Nephron (organoid): ENCODE data around the gene PANK1.
A peak's percentile ranks its signal among the peaks of the same experiment; 100 is the strongest.

ENCODE experiments used
- H3K27ac Mint-ChIP-seq, 3 experiments: 2 replicates each; pipeline ENCODE4 v1.8.0; 2020; ENCODE audit warnings: mixed read lengths in 3 of 3, mild to moderate bottlenecking in 2 of 3, moderate library complexity in 1 of 3
- H3K27me3 Mint-ChIP-seq: 2 replicates; pipeline ENCODE4 v1.8.0; 2021; ENCODE audit warnings: low read depth, mild to moderate bottlenecking, moderate library complexity, mixed read lengths
- H3K36me3 Mint-ChIP-seq: 2 replicates; pipeline ENCODE4 v1.8.0; 2020; ENCODE audit warnings: low read depth, mixed read lengths
- H3K4me1 Mint-ChIP-seq: 2 replicates; pipeline ENCODE4 v1.8.0; 2020; ENCODE audit warnings: mixed read lengths
- H3K4me3 Mint-ChIP-seq, 3 experiments: 2 replicates each; pipeline ENCODE4 v1.8.0; 2020; ENCODE audit warnings: mild to moderate bottlenecking in 3 of 3, mixed read lengths in 3 of 3, moderate library complexity in 2 of 3
- H3K9me3 Mint-ChIP-seq: 2 replicates; pipeline ENCODE4 v1.8.0; 2020; ENCODE audit warnings: mixed read lengths
- TF ChIP-seq, protein P1 (sequence below), 3 experiments: fragments of 200-600 bp; sonication (generic); IDR thresholded peaks; one replicate each; pipeline ENCODE4 v1.5.0; 2021; ENCODE audit warnings: antibody characterized with exemption in 3 of 3; ENCODE audit not compliant: unreplicated experiment in 3 of 3

PANK1 gene

DNA sequence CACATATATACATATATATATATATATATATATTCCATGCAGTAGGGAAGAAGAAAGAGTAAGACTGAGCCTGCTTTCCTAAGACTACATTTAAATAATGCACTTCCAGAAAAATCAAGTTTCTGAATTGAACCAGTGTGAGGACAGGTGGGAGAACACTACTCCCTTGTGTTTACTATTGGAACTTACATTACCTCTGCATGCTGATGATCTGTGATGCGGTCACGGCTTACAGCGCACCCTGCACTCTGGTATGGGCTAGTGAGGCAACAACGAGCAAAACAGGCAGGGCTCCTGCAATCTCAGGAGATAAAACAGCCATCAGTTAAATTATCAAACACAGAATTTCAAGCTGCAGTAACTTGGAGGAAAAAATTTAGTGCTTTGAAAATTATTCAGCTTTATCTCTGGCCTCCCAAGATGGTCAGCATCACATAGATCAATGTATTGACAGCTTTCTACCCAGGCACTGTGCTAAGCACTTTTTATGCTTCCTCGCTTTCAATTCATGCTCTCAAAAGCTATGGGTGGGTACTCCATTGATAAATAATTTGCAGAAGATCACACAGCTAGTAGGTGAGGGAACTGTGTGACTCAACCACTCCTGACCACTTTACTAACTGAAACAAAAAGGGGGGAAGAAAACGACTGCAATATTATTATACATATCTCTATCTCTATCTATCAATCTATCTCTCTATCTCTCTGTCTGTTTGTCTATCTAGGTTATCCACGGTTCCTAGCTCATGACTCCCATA lies 89.2 kb downstream of the PANK1 start:
- Mint-ChIP-seq H3K27ac (no peak overlapping the region), H3K27me3 (no peaks in the 10 kb centered on the region), H3K4me1 (no peaks in the 10 kb centered on the region), H3K4me3 (no peak overlapping the region), H3K36me3 (no peaks in the 10 kb centered on the region), H3K9me3 (no peaks in the 10 kb centered on the region)
- TF ChIP-seq, protein P1, sequence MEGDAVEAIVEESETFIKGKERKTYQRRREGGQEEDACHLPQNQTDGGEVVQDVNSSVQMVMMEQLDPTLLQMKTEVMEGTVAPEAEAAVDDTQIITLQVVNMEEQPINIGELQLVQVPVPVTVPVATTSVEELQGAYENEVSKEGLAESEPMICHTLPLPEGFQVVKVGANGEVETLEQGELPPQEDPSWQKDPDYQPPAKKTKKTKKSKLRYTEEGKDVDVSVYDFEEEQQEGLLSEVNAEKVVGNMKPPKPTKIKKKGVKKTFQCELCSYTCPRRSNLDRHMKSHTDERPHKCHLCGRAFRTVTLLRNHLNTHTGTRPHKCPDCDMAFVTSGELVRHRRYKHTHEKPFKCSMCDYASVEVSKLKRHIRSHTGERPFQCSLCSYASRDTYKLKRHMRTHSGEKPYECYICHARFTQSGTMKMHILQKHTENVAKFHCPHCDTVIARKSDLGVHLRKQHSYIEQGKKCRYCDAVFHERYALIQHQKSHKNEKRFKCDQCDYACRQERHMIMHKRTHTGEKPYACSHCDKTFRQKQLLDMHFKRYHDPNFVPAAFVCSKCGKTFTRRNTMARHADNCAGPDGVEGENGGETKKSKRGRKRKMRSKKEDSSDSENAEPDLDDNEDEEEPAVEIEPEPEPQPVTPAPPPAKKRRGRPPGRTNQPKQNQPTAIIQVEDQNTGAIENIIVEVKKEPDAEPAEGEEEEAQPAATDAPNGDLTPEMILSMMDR (IDR thresholded peaks at IDR 0.05; ENCODE audit: unreplicated experiment in 3 of 3): no peak

DNA sequence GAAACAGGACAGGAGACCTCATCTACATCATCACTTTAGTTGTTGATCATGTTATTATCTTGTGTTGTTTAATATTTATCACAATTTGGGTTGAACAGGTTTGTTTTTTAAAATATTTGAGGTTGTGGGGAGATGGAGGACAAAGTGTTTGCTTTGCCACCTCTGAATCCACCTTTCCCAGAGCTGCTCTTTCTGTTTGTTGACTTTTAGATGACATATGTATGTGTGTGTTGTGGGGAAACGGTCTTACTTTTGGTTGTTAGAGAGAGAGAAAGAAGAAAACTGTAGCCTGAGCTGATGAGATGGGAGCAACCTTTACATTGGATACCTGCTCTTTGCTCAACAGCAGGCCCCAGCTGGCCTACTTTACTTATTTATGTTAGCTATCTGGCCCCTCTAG lies 90.6 kb downstream of the PANK1 start:
- H3K4me3 Mint-ChIP-seq: no peak overlapping the region
- TF ChIP-seq, protein P1 (IDR thresholded peaks at IDR 0.05; ENCODE audit: unreplicated experiment in 3 of 3): no peak
- no peaks in the 10 kb centered on the region for H3K27me3 Mint-ChIP-seq
- no peak overlapping the region for H3K27ac Mint-ChIP-seq
- no peaks in the 10 kb centered on the region for H3K36me3 Mint-ChIP-seq
- H3K4me1 Mint-ChIP-seq: no peaks in the 10 kb centered on the region
- H3K9me3 Mint-ChIP-seq: no peaks in the 10 kb centered on the region

DNA sequence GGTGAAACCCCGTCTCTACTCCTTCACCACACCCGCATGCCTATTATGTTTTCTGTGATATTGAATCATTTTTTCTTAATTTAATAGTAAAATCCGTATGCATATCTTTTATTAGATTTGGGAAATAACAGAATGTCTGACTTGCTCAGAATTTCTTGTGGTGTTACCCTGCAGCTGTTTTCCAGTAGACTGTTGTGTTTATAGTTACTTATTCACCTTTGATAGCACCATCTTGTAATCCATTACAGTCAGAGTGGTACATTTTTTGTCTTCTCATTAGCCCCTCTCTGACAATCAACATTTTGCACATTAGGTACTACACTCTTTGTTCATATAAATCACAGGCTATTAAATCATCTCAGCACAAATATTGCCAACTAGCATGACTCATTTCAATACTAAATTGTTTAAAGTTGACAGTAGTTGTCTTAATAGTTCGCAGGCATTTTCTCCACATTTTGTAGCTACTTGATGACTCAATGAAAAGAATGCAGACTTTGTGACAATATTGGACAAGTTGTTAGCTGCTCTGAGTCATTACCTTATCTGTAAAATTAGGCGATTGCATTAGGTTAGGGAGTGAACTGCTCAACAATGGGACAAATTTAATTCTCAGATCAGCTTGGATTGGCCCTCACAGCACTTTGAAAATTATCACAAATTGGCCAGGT lies 91.8 kb downstream of the PANK1 start:
- TF ChIP-seq, protein P1 (IDR thresholded peaks at IDR 0.05; ENCODE audit: unreplicated experiment in 3 of 3): no peak
- no peaks in the 10 kb centered on the region for H3K36me3 Mint-ChIP-seq
- no peaks in the 10 kb centered on the region for H3K9me3 Mint-ChIP-seq

DNA sequence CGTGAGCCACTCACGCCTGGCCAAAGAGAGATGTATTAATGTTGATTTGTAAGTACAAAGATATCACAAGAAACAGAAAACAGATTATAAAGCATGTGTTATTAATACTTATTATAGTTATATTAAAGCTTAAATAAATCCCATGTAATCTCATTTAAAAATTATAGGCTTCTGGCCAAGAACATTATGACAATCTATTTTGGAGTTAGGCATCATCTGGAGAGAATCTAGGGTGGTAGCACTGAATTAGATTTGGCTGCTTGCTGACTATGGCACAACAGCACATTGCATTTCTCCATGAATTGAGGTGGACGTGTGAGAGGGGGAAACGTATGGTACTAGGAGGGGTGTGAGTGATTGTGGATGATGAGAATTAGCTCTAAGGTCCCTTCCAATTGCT lies 92.8 kb downstream of the PANK1 start:
- Mint-ChIP-seq H3K36me3 (no peaks in the 10 kb centered on the region), H3K4me3 (no peak overlapping the region), H3K27ac (no peak overlapping the region), H3K4me1 (no peaks in the 10 kb centered on the region), H3K27me3 (no peaks in the 10 kb centered on the region), H3K9me3 (no peaks in the 10 kb centered on the region)
- TF ChIP-seq, protein P1 (IDR thresholded peaks at IDR 0.05; ENCODE audit: unreplicated experiment in 3 of 3): no peak

More for the DNA sequence above, 91.8 kb downstream of the PANK1 start:
- peak overlapping the region in 1 of 3 experiments; percentile 39 for H3K27ac Mint-ChIP-seq
- no peaks in the 10 kb centered on the region for H3K4me1 Mint-ChIP-seq
- H3K4me3 Mint-ChIP-seq: no peak overlapping the region
- no peaks in the 10 kb centered on the region for H3K27me3 Mint-ChIP-seq

DNA sequence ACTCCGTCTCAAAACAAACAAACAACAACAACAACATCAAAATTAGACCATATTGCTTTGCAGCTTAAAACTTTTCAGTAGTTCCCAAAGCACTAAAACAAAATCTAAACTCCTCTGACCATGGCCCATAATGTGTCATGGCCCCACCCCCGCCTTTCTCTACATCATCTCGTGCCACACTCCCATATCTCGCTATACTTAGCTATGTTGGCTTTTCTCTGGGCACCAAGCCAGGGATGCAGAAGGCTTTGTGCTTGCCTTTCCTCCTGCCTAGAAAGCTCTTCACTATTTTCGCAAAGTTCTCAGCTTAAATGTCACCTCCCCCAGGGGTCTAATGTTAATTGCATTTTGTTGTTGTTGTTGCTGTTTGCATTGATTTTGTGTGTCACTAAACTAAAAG lies 94.5 kb downstream of the PANK1 start:
- Mint-ChIP-seq H3K9me3 (no peaks in the 10 kb centered on the region), H3K36me3 (no peaks in the 10 kb centered on the region), H3K4me1 (no peaks in the 10 kb centered on the region), H3K4me3 (no peak overlapping the region), H3K27ac (no peak overlapping the region), H3K27me3 (no peaks in the 10 kb centered on the region)
- TF ChIP-seq, protein P1 (IDR thresholded peaks at IDR 0.05; ENCODE audit: unreplicated experiment in 3 of 3): no peak
